GM19035 (cell line): Measurements from ENCODE around the gene ABCA1.
"Not testable (repeated sequence)": the region's sequence is repeated elsewhere in the genome, so short reads cannot be mapped to it uniquely, and the experiment has no call there.

Experiments
- ATAC-seq: cut with Tn5 transposase; IDR thresholded peaks from one replicate; pipeline ENCODE4 v1.9.1; 2021; ENCODE audit not compliant: unreplicated experiment

The ABCA1 gene

GRCh38 chr9:104871961-104872527 is 55.9 kb downstream of the ABCA1 start:
- no peak for ATAC-seq

GRCh38 chr9:104869811-104870210 is 58.1 kb downstream of the ABCA1 start:
- ATAC-seq, result no peak

- peak; percentile 88 for ATAC-seq
Measured at GRCh38 chr9:104868687-104869404, 59.1 kb downstream of the ABCA1 start.

GRCh38 chr9:104868303-104868686 is 59.7 kb downstream of the ABCA1 start:
- no peak for ATAC-seq

- no peak for ATAC-seq
Measured at GRCh38 chr9:104866191-104866590, 61.8 kb downstream of the ABCA1 start.

- no peak for ATAC-seq
Measured at GRCh38 chr9:104864675-104865104, 63.3 kb downstream of the ABCA1 start.

GRCh38 chr9:104863180-104863883 is 64.6 kb downstream of the ABCA1 start:
- peak; percentile 86 for ATAC-seq

GRCh38 chr9:104861397-104861796 is 66.6 kb downstream of the ABCA1 start:
- no peak for ATAC-seq

GRCh38 chr9:104860263-104860662 is 67.7 kb downstream of the ABCA1 start:
- ATAC-seq, result peak; percentile 50

- no peak for ATAC-seq
Measured at GRCh38 chr9:104858846-104859245, 69.1 kb downstream of the ABCA1 start.

GRCh38 chr9:104858271-104858670 is 69.7 kb downstream of the ABCA1 start:
- ATAC-seq, result no peak

GRCh38 chr9:104856413-104856941 is 71.5 kb downstream of the ABCA1 start:
- ATAC-seq, result no peak

- ATAC-seq, result no peak
Measured at GRCh38 chr9:104855807-104856206, 72.1 kb downstream of the ABCA1 start.

- ATAC-seq, result not testable (repeated sequence)
Measured at GRCh38 chr9:104855258-104855657, 72.7 kb downstream of the ABCA1 start.

GRCh38 chr9:104854613-104855012 is 73.3 kb downstream of the ABCA1 start:
- no peak for ATAC-seq

GRCh38 chr9:104853683-104854082 is 74.3 kb downstream of the ABCA1 start:
- no peak for ATAC-seq

GRCh38 chr9:104853159-104853558 is 74.8 kb downstream of the ABCA1 start:
- no peak for ATAC-seq

GRCh38 chr9:104851546-104851920 is 76.4 kb downstream of the ABCA1 start:
- no peak for ATAC-seq

- ATAC-seq, result no peak
Measured at GRCh38 chr9:104850786-104851545, 77.0 kb downstream of the ABCA1 start.

GRCh38 chr9:104849023-104849422 is 78.9 kb downstream of the ABCA1 start:
- ATAC-seq, result no peak

- no peak for ATAC-seq
Measured at GRCh38 chr9:104844710-104845109, 83.2 kb downstream of the ABCA1 start.
